Type B pancreatic cell (in vitro differentiated cells): ENCODE results near the gene SEC14L1. TPM values are rescaled to one million over a fixed set of nuclear protein-coding genes. Genes with fewer than 3 reads are reported as not detected.

Experiments
- DNase-seq: peaks from one replicate; pipeline ENCODE4 v3.0.0; 2021; ENCODE audit warnings: mixed read lengths; ENCODE audit not compliant: unreplicated experiment; ENCODE audit errors: extremely low spot score
- H3K27ac Mint-ChIP-seq: 2 replicates; pipeline ENCODE4 v1.8.0; 2021; ENCODE audit warnings: mild to moderate bottlenecking, mixed read lengths
- H3K27me3 Mint-ChIP-seq: 2 replicates; pipeline ENCODE4 v1.8.0; 2021; ENCODE audit warnings: mixed read lengths
- H3K36me3 Mint-ChIP-seq: 2 replicates; pipeline ENCODE4 v1.8.0; 2021; ENCODE audit warnings: mixed read lengths
- H3K4me1 Mint-ChIP-seq: one replicate; pipeline ENCODE4 v1.8.0; 2021; ENCODE audit warnings: mixed read lengths; ENCODE audit not compliant: unreplicated experiment
- H3K4me3 Mint-ChIP-seq: 2 replicates; pipeline ENCODE4 v1.8.0; 2021; ENCODE audit warnings: mild to moderate bottlenecking, mixed read lengths
- H3K9me3 Mint-ChIP-seq: 2 replicates; pipeline ENCODE4 v1.8.0; 2021; ENCODE audit warnings: mixed read lengths
- CTCF ChIP-seq: fragments of 200-600 bp; sonication (generic); conservative IDR thresholded peaks from 2 replicates; pipeline ENCODE4 v1.5.0; 2021; ENCODE audit warnings: antibody characterized with exemption, mild to moderate bottlenecking
- total RNA-seq: library from RNA; stranded (reverse); gene quantifications from 2 replicates; pipeline ENCODE4 v1.2.1, GENCODE V29; 2021; ENCODE audit warnings: low replicate concordance

SEC14L1 gene
- total RNA-seq, 1 donor from 2014 or later = 74.9 TPM

- no peaks in the 10 kb centered on the region for H3K36me3 Mint-ChIP-seq
- peaks cover 10% of the 10 kb centered on the region for H3K4me1 Mint-ChIP-seq
- H3K4me3 Mint-ChIP-seq = no peak overlapping the region
- H3K27ac Mint-ChIP-seq = no peak overlapping the region
- H3K9me3 Mint-ChIP-seq = no peaks in the 10 kb centered on the region
- no peak for DNase-seq
- peaks cover 14% of the 10 kb centered on the region for H3K27me3 Mint-ChIP-seq
- TF ChIP-seq CTCF = no peak
These were observed 104.6 kb downstream of the SEC14L1 start for GRCh38 chr17:77245162-77245926.

- no peak for TF ChIP-seq CTCF
- peaks cover 14% of the 10 kb centered on the region for H3K27me3 Mint-ChIP-seq
- H3K27ac Mint-ChIP-seq = peak overlapping the region; percentile 17
- H3K4me3 Mint-ChIP-seq = peak overlapping the region; percentile 71
- H3K4me1 Mint-ChIP-seq = peaks cover 10% of the 10 kb centered on the region
- no peaks in the 10 kb centered on the region for H3K9me3 Mint-ChIP-seq
- no peaks in the 10 kb centered on the region for H3K36me3 Mint-ChIP-seq
- DNase-seq = no peak
These were observed 105.6 kb downstream of the SEC14L1 start for GRCh38 chr17:77246110-77247047.

- peak; percentile 90 for DNase-seq
- Mint-ChIP-seq H3K4me3 (peak overlapping the region; percentile 79), H3K27me3 (peaks cover 14% of the 10 kb centered on the region), H3K36me3 (no peaks in the 10 kb centered on the region), H3K27ac (no peak overlapping the region), H3K9me3 (no peaks in the 10 kb centered on the region), H3K4me1 (peaks cover 12% of the 10 kb centered on the region)
- TF ChIP-seq CTCF = peak; percentile 100
These were observed 106.3 kb downstream of the SEC14L1 start for GRCh38 chr17:77247048-77247541.

- H3K4me3 Mint-ChIP-seq = peak overlapping the region; percentile 79
- H3K4me1 Mint-ChIP-seq = peaks cover 12% of the 10 kb centered on the region
- peaks cover 14% of the 10 kb centered on the region for H3K27me3 Mint-ChIP-seq
- no peak for TF ChIP-seq CTCF
- no peaks in the 10 kb centered on the region for H3K36me3 Mint-ChIP-seq
- DNase-seq = no peak
- H3K9me3 Mint-ChIP-seq = no peaks in the 10 kb centered on the region
- H3K27ac Mint-ChIP-seq = no peak overlapping the region
These were observed 106.8 kb downstream of the SEC14L1 start for GRCh38 chr17:77247609-77248008.

- no peak for DNase-seq
- Mint-ChIP-seq H3K36me3 (no peaks in the 10 kb centered on the region), H3K27me3 (peaks cover 14% of the 10 kb centered on the region), H3K27ac (no peak overlapping the region), H3K9me3 (no peaks in the 10 kb centered on the region), H3K4me3 (peak overlapping the region; percentile 68), H3K4me1 (peaks cover 13% of the 10 kb centered on the region)
- TF ChIP-seq CTCF = no peak
These were observed 107.7 kb downstream of the SEC14L1 start for GRCh38 chr17:77248216-77249114.
